ENCODE results near the gene PAK5. TPM values are rescaled to one million over a fixed set of nuclear protein-coding genes. Genes with fewer than 3 reads are reported as not detected.

Gene PAK5
- total RNA-seq, 2 donors from 2014 or later, result 0.22 to 0.42 TPM

DNA sequence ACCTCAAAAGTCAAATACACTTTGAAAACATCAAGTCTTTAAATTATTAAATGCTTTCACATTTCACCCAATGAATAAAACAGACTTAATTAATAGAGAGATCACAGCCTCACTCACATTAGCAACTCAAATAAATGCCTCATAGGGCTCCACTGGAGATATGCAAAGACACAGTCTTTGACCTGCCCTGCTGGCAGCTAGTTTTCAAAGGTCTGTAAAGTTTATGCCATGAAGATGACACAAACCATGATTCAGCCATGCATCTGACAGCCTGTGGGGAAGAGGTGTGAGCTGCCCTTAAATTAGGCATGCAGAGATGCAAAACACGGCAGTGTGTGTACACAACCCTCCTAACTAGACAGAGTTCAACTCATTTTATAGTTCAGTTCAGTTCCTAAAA lies 83.6 kb downstream of the PAK5 start:
- Histone ChIP-seq H3K4me3 (ENCODE audit: low read length) (no peak overlapping the region), H3K9me3 (ENCODE audit: control insufficient read depth, low read length) (no peaks in the 10 kb centered on the region), H3K4me1 (ENCODE audit: control insufficient read depth, insufficient read depth, low read length) (no peaks in the 10 kb centered on the region), H3K27me3 (ENCODE audit: control insufficient read depth, insufficient read depth, low read length, poor library complexity, severe bottlenecking) (no peaks in the 10 kb centered on the region), H3K9ac (ENCODE audit: extremely low read depth, low read length, poor library complexity, severe bottlenecking) (no peak overlapping the region), H3K27ac (ENCODE audit: low read depth, low read length) (no peak overlapping the region), H3K36me3 (ENCODE audit: control insufficient read depth, insufficient read depth, low read length) (no peaks in the 10 kb centered on the region)
- no peak for DNase-seq
- no peaks in the 10 kb centered on the region for H3K9me3 Mint-ChIP-seq
- WGBS, 2 experiments (ENCODE audit: insufficient coverage in 1 of 2, insufficient read length in 1 of 2), result 77% methylated on average over 1 of the region's 1 CpG; no CpG with 5 or more reads in 1 of the 2 experiments
- no peaks in the 10 kb centered on the region for H3K4me1 Mint-ChIP-seq
- H3K4me3 Mint-ChIP-seq, result no peak overlapping the region
- H3K36me3 Mint-ChIP-seq (ENCODE audit: low read depth), result no peaks in the 10 kb centered on the region
- TF ChIP-seq, protein P1, sequence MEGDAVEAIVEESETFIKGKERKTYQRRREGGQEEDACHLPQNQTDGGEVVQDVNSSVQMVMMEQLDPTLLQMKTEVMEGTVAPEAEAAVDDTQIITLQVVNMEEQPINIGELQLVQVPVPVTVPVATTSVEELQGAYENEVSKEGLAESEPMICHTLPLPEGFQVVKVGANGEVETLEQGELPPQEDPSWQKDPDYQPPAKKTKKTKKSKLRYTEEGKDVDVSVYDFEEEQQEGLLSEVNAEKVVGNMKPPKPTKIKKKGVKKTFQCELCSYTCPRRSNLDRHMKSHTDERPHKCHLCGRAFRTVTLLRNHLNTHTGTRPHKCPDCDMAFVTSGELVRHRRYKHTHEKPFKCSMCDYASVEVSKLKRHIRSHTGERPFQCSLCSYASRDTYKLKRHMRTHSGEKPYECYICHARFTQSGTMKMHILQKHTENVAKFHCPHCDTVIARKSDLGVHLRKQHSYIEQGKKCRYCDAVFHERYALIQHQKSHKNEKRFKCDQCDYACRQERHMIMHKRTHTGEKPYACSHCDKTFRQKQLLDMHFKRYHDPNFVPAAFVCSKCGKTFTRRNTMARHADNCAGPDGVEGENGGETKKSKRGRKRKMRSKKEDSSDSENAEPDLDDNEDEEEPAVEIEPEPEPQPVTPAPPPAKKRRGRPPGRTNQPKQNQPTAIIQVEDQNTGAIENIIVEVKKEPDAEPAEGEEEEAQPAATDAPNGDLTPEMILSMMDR (conservative IDR thresholded peaks at IDR 0.05), result no peak
- no peak overlapping the region for H3K27ac Mint-ChIP-seq
- no peaks in the 10 kb centered on the region for H3K27me3 Mint-ChIP-seq (ENCODE audit: insufficient read depth)

DNA sequence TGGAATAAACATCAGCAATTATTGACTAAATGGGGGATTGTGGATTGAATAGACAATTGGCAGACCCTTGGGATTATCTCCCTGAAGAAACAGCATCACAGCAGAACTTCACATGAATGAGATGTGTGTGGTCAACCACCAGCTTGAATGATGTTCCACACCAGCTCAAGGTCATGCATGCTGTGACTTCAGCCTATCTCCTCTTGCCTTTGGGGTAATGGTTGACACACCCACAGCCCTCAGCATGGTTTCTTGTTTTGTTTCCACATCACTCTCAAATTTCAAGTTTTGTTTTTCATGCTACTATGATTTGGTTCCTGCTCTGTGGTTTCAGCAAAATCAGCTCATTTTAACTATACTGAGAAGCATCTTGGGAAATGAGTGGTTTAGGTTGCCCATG lies 94.3 kb downstream of the PAK5 start:
- no peaks in the 10 kb centered on the region for H3K36me3 ChIP-seq (ENCODE audit: control insufficient read depth, insufficient read depth, low read length)
- H3K9ac ChIP-seq (ENCODE audit: extremely low read depth, low read length, poor library complexity, severe bottlenecking), result no peak overlapping the region
- Mint-ChIP-seq H3K9me3 (peaks cover 8% of the 10 kb centered on the region), H3K27me3 (ENCODE audit: insufficient read depth) (peaks cover 2% of the 10 kb centered on the region), H3K27ac (no peak overlapping the region), H3K4me1 (peaks cover 8% of the 10 kb centered on the region), H3K4me3 (no peak overlapping the region), H3K36me3 (ENCODE audit: low read depth) (no peaks in the 10 kb centered on the region)
- H3K27ac ChIP-seq (ENCODE audit: low read depth, low read length), result no peak overlapping the region
- H3K27me3 ChIP-seq (ENCODE audit: control insufficient read depth, insufficient read depth, low read length, poor library complexity, severe bottlenecking), result no peaks in the 10 kb centered on the region
- H3K4me3 ChIP-seq (ENCODE audit: low read length), result no peak overlapping the region
- TF ChIP-seq, protein P1 (conservative IDR thresholded peaks at IDR 0.05), result no peak
- H3K4me1 ChIP-seq (ENCODE audit: control insufficient read depth, insufficient read depth, low read length), result no peaks in the 10 kb centered on the region
- H3K9me3 ChIP-seq (ENCODE audit: control insufficient read depth, low read length), result peaks cover 7% of the 10 kb centered on the region
- DNase-seq, result no peak

DNA sequence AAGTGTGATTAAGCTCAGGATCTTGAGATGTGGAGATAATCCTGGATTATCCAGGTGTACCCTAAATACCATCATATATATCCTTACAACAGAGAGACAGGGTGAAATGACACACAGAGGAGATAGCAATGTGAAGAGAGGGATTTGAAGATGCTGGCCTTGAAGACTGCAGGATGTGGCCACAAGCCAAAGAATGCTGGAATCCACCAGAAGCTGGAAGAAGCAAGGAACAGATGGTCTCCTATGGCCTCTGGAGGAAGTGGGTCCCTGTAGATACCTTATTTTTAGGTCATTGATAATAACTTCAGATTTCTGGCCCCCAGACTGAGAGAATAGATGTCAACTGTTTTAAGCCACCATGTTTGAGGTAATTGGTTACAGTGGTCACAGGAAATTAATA lies 95.0 kb downstream of the PAK5 start:
- Histone ChIP-seq H3K9me3 (ENCODE audit: control insufficient read depth, low read length) (peaks cover 7% of the 10 kb centered on the region), H3K27me3 (ENCODE audit: control insufficient read depth, insufficient read depth, low read length, poor library complexity, severe bottlenecking) (no peaks in the 10 kb centered on the region), H3K36me3 (ENCODE audit: control insufficient read depth, insufficient read depth, low read length) (no peaks in the 10 kb centered on the region), H3K9ac (ENCODE audit: extremely low read depth, low read length, poor library complexity, severe bottlenecking) (no peak overlapping the region), H3K4me1 (ENCODE audit: control insufficient read depth, insufficient read depth, low read length) (no peaks in the 10 kb centered on the region), H3K27ac (ENCODE audit: low read depth, low read length) (no peak overlapping the region), H3K4me3 (ENCODE audit: low read length) (no peak overlapping the region)
- TF ChIP-seq, protein P1 (conservative IDR thresholded peaks at IDR 0.05), result no peak
- Mint-ChIP-seq H3K9me3 (peaks cover 8% of the 10 kb centered on the region), H3K36me3 (ENCODE audit: low read depth) (no peaks in the 10 kb centered on the region), H3K27ac (no peak overlapping the region), H3K4me3 (no peak overlapping the region), H3K4me1 (peaks cover 8% of the 10 kb centered on the region), H3K27me3 (ENCODE audit: insufficient read depth) (peaks cover 2% of the 10 kb centered on the region)
- no peak for DNase-seq
